K562 (cell line): ENCODE measurements around the gene SURF6. TPM values are rescaled to one million over a fixed set of nuclear protein-coding genes. Genes with fewer than 3 reads are reported as not detected.

Experiments used
- CHCHD3 ChIP-seq: fragments of 250-450 bp; sonication (Bioruptor Pico); IDR thresholded peaks from 2 replicates; pipeline ENCODE4 v2.1.2; 2022; ENCODE audit warnings: mild to moderate bottlenecking
- CHD7 ChIP-seq: fragments of 200-600 bp; sonication (generic); IDR thresholded peaks from one replicate; pipeline ENCODE4 v1.6.1; 2012; ENCODE audit warnings: mild to moderate bottlenecking, low read depth, low read length, inconsistent platforms
- E2F1 ChIP-seq: sonication (generic); formaldehyde crosslinking; IDR thresholded peaks from 2 replicates; pipeline ENCODE4 v1.8.1; 2023; ENCODE audit warnings: mild to moderate bottlenecking, missing genetic modification reagents, moderate library complexity
- HDAC1 ChIP-seq, 2 experiments: fragments of 450-650 bp; IDR thresholded peaks; 2 replicates each; pipeline ENCODE4 v1.6.1; 2016 to 2017; ENCODE audit warnings: inconsistent platforms in 1 of 2, mild to moderate bottlenecking in 1 of 2, moderate library complexity in 1 of 2
- L3MBTL2 ChIP-seq: fragments of 450-650 bp; IDR thresholded peaks from 2 replicates; pipeline ENCODE4 v1.6.1; 2016; ENCODE audit warnings: mild to moderate bottlenecking, moderate library complexity
- MLLT1 ChIP-seq, 2 experiments: fragments of 450-650 bp; IDR thresholded peaks; 2 replicates each; pipeline ENCODE4 v1.6.1; 2016
- NFATC3 ChIP-seq: fragments of 450-650 bp; IDR thresholded peaks from 2 replicates; pipeline ENCODE4 v1.6.1; 2017; ENCODE audit warnings: mild to moderate bottlenecking
- OTX1 ChIP-seq: fragments of 450-650 bp; formaldehyde crosslinking; IDR thresholded peaks from 2 replicates; pipeline ENCODE4 v1.4.0; 2022; ENCODE audit warnings: mild to moderate bottlenecking
- SNIP1 ChIP-seq: fragments of 450-650 bp; IDR thresholded peaks from 2 replicates; pipeline ENCODE4 v1.7.1; 2017; ENCODE audit warnings: low read depth, mild to moderate bottlenecking
- STAT5A ChIP-seq: IDR thresholded peaks from 2 replicates; pipeline ENCODE4 v1.6.1; 2012; ENCODE audit warnings: low read length, inconsistent platforms, borderline replicate concordance
- STAT5B ChIP-seq: fragments of 250-450 bp; sonication (Bioruptor Pico); IDR thresholded peaks from 2 replicates; pipeline ENCODE4 v1.8.0; 2021; ENCODE audit warnings: mild to moderate bottlenecking, inconsistent platforms
- TGIF2 ChIP-seq: sonication (generic); formaldehyde crosslinking; IDR thresholded peaks from 2 replicates; pipeline ENCODE4 v1.8.1; 2022; ENCODE audit warnings: mild to moderate bottlenecking, missing genetic modification reagents, moderate library complexity
- TRIM28 ChIP-seq: fragments of 450-650 bp; IDR thresholded peaks from 2 replicates; pipeline ENCODE4 v1.6.1; 2017
- ZNF785 ChIP-seq: fragments of 250-450 bp; sonication (Bioruptor Pico); IDR thresholded peaks from 2 replicates; pipeline ENCODE4 v1.4.0; 2020; ENCODE audit warnings: mild to moderate bottlenecking
- ZSCAN32 ChIP-seq: fragments of 450-650 bp; formaldehyde crosslinking; IDR thresholded peaks from 2 replicates; pipeline ENCODE4 v1.4.0; 2020; ENCODE audit warnings: mild to moderate bottlenecking, moderate library complexity
- polyA plus RNA-seq, 8 experiments: library from polyadenylated mRNA; depleted of rRNA in 4 of 8; stranded (reverse) in 5 of 8; unstranded in 3 of 8; fragments of >200 nt; fragmentation: Nextera tagmentation in 2 of 8; fragmentation: Illumina TruSeq in 1 of 8; extraction: Ambion mirVana in 2 of 8; extraction: Trizol in 1 of 8; gene quantifications; 2 replicates each; pipeline versions ENCODE4 v1.2.1 to v1.2.3, GENCODE V29; 2011 to 2014; ENCODE audit warnings: inconsistent platforms in 1 of 8, missing spikeins in 1 of 8
- total RNA-seq, 7 experiments: library from RNA; depleted of rRNA in 6 of 7; stranded (reverse); fragments of >200 nt in 6 of 7; fragmentation: Illumina TruSeq in 2 of 7; extraction: Trizol in 2 of 7; gene quantifications; 2 replicates each; pipeline versions ENCODE4 v1.2.1 to v1.2.3, GENCODE V29; 2011 to 2021; ENCODE audit warnings: low replicate concordance in 1 of 7

Gene SURF6
- total and polyA plus RNA-seq, 9 of the 15 experiments (the other 6 are each of a cell fraction or from before 2014, with no cell fraction given), result 1.4 to 68.3 (median 14.7) TPM

- TF ChIP-seq E2F1 (CRISPR knock-in tag), result no peak; the same call in 1 of the 2 replicates
- TF ChIP-seq CHCHD3 (CRISPR knock-in tag), result no peak
- peak; percentile 67 for TF ChIP-seq CHD7
- TF ChIP-seq L3MBTL2, result peak; percentile 42; the same call in 1 of the 2 replicates
- TF ChIP-seq SNIP1, result no peak
- no peak for TF ChIP-seq STAT5A
- TF ChIP-seq ZNF785 (CRISPR knock-in tag), result no peak
- TF ChIP-seq MLLT1 (IDR thresholded peaks at IDR 0.05), result 0 out of 4 replicates have a peak, but pooled peaks of 1 of the 2 experiments have one; percentile 22
- TF ChIP-seq STAT5B (CRISPR knock-in tag), result no peak
- TF ChIP-seq ZSCAN32 (CRISPR knock-in tag), result 0 out of 2 replicates have a peak, but pooled peaks have one; percentile 15
- TF ChIP-seq TRIM28, result peak; percentile 88
- TF ChIP-seq OTX1 (CRISPR knock-in tag), result peak; percentile 85; the same call in 1 of the 2 replicates
- TF ChIP-seq HDAC1 (IDR thresholded peaks at IDR 0.05), result no peak
- no peak for TF ChIP-seq NFATC3
- TF ChIP-seq TGIF2 (CRISPR knock-in tag), result peak; percentile 18; the same call in 1 of the 2 replicates
Measured at GRCh38 chr9:133351908-133352634, 16.1 kb upstream of the SURF6 start (continued).
